ENCODE data around the gene SSBP4.
A peak's percentile ranks its signal among the peaks of the same experiment; 100 is the strongest.
"Not testable (repeated sequence)": the region's sequence is repeated elsewhere in the genome, so short reads cannot be mapped to it uniquely, and the experiment has no call there.

Gene SSBP4

GRCh38 chr19:18419195-18419698, at the start of gene SSBP4:
Gene SSBP4 (plus strand): TSS chr19:18419398. CDS start chr19:18419649, 251 bp downstream.
- peak; percentile 41 for DNase-seq

DNA sequence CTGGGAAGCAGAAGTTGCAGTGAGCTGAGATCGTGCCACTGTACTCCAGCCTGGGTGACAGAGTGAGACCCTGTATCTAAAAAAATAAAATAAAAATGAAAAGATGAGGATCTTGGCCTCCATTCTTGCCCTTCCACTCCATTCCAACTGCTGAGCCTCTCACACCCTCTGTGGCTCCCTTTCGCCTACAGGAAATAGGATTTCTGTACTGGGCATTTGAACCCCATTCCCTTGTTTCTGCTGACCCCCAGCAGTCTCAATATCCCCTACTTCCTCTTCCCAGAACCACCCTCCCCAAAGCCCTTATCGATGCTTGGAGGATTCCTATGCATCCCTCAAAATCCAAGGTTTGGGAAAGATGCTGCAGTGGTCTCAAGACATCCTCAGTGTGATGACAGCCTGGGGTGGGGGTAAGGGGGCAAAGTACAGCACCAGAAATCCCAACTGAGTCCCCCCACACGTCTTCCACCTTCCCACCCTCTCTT, 45.7 kb upstream of the SSBP4 start:
- no peak for DNase-seq

- DNase-seq = peak; percentile 10
Observed at GRCh38 chr19:18373892-18374629, 45.1 kb upstream of the SSBP4 start.

GRCh38 chr19:18377026-18377425, 42.2 kb upstream of the SSBP4 start:
- no peak for DNase-seq

GRCh38 chr19:18379803-18380747, 39.1 kb upstream of the SSBP4 start:
- DNase-seq = no peak

GRCh38 chr19:18380843-18381242, 38.4 kb upstream of the SSBP4 start:
- no peak for DNase-seq

- DNase-seq = not testable (repeated sequence)
Observed at GRCh38 chr19:18383622-18384021, 35.6 kb upstream of the SSBP4 start.

DNA sequence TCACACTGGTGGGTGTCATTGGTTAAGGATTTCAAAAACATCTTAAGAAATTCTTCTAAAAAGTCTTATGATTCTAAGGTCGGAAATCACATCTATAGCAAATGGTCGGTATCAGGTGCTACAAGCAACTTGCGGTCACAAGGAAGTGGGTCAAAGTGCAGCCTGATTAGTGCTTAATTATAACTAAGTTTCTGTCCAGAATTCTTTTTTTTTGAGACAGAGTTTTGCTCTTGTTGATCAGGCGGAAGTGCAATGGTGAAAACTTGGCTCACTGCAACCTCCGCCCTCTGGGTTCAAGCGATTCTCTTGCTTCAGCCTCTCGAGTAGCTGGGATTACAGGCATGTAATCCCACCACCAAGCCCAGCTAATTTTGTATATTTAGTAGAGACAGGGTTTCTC, 34.4 kb upstream of the SSBP4 start:
- no peak for DNase-seq

- no peak for DNase-seq
Observed at GRCh38 chr19:18385359-18385674, 33.9 kb upstream of the SSBP4 start.

GRCh38 chr19:18385675-18386542, 33.3 kb upstream of the SSBP4 start, which contains the start of gene GDF15:
Gene GDF15 (plus strand): TSS chr19:18386158. CDS start chr19:18386190, 32 bp downstream.
- no peak for DNase-seq

GRCh38 chr19:18386543-18387271, 32.5 kb upstream of the SSBP4 start:
- DNase-seq = no peak

DNA sequence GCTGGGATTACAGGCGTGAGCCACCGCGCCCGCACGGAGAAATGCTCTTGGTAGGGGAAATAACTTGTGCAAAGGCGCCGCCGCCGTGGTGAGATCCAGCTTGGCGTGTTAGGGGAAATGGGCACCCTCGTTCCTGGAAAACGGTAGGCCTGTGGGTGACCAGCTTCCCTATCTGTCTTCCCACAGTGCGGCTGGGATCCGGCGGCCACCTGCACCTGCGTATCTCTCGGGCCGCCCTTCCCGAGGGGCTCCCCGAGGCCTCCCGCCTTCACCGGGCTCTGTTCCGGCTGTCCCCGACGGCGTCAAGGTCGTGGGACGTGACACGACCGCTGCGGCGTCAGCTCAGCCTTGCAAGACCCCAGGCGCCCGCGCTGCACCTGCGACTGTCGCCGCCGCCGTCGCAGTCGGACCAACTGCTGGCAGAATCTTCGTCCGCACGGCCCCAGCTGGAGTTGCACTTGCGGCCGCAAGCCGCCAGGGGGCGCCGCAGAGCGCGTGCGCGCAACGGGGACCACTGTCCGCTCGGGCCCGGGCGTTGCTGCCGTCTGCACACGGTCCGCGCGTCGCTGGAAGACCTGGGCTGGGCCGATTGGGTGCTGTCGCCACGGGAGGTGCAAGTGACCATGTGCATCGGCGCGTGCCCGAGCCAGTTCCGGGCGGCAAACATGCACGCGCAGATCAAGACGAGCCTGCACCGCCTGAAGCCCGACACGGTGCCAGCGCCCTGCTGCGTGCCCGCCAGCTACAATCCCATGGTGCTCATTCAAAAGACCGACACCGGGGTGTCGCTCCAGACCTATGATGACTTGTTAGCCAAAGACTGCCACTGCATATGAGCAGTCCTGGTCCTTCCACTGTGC, 30.9 kb upstream of the SSBP4 start:
- DNase-seq = peak; percentile 27

DNA sequence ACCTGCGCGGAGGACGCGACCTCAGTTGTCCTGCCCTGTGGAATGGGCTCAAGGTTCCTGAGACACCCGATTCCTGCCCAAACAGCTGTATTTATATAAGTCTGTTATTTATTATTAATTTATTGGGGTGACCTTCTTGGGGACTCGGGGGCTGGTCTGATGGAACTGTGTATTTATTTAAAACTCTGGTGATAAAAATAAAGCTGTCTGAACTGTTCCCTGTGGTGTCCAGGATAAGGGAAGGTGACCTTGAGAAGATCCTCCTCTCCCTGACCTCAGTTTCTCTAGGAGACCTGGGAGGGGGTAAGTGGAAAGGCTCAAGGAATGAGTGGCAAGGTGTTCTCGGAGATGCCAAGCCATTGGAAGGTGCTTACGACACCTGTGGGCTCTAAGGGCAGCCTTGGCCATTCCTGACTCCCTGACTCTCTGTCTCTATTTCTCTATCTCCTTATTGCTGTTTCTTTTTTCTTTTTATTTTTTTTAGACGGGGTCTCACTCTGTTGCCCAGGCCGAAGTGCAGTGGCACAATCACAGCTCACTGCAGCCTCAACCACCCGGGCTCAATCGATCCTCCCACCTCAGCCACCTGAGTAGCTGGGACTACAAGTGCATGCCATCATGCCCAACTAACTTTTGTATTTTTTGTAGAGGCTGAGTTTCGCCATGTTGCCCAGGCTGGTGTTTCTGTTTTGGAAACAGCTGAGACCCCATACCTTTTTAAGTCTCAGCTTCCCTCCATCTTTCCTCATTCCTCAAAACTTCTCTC, 30.1 kb upstream of the SSBP4 start:
- no peak for DNase-seq

- no peak for DNase-seq
Observed at GRCh38 chr19:18389726-18390064, 29.5 kb upstream of the SSBP4 start.

DNA sequence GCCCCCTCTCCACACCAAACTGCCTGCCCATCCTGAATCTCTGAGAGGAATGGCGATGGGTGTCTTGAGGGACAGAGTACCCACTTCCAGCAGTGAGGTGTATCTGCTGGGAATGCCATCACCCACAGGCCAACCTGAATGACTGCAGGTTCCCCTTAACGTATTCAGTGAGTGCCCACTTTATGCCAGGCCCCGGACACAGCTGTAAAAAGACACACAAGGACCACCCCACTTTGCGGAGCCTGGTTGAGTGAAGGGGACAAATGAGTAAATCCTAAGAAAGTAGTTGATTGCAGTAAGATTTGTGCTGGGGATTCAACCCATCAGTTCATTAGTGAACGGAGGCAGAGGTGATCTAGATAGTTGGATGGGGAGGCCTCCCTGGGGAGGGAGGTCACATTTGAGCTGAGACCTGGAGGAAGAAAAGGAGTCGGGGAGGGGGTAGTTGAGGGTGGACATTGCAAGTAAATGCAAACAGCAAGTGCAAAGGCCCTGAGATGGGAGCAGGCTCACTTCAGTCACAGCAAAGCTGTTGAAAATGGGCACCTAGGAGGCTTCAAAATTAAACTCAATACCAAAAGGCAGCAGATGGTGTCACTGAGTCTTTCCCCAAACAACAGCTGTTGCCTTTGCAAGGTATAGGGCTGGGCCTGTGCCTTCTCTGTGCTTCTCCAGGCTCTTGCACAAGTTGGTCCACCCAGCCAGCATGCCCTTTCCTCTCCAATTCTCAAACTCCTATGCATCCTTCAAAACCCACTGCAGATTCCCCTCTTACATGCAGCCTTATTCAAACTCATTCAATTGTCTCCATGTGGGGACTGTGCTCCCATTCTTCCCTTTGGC, 28.9 kb upstream of the SSBP4 start:
- DNase-seq = no peak

GRCh38 chr19:18391509-18392075, 27.6 kb upstream of the SSBP4 start:
- no peak for DNase-seq

GRCh38 chr19:18392417-18392816, 26.8 kb upstream of the SSBP4 start:
- DNase-seq = no peak

DNA sequence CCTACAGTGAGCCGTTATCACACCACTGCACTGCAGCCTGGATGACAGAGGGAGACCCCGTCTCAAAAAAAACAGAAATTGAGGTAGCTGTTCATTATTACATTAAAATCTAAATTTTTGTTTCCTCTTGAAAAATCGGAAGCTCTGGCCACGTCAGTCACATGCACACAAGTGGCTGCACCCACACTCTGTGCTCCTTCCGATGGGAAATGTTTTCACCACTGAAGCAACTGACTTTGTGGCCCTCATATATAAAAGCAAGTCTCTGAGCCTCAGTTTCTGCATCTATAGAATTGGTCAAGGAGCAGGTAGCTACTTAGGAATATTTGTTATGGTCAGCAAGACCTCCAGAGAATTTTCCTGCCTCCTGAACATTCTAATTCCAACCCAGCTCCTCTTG, 26.3 kb upstream of the SSBP4 start:
- DNase-seq = no peak

DNA sequence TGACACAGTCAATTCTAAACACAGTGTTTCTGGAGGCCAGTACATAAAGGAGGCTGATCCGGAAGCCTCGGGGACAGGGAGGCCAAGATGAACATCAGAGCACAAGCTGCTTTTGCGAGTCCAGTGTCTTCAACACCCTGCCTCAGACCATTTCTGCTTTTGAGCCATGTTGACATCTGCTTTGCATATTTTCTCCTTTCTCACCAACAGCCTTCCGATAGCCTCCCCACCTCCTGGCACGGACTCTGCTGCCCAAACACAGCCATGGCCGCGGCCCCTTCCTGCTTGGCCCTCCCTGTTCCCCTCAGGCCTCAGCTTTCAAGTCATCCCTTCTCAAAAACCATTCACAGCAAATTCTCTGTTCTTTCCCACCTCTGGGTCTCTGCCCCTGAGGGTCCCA, 25.4 kb upstream of the SSBP4 start:
- DNase-seq = no peak
